OCI-LY3 (cell line): ENCODE data around the gene RBM33.
A peak's percentile ranks its signal among the peaks of the same experiment; 100 is the strongest.

Source experiments
- H2AFZ ChIP-seq: fragments of 200-600, 300-600 bp; shearing (Covaris generic); 2 replicates; pipeline ENCODE4 v1.6.0; 2014; ENCODE audit warnings: antibody characterized with exemption, low read depth, low read length
- H3K27ac ChIP-seq: fragments of 200-600, 300-600 bp; sonication (generic); 2 replicates; pipeline ENCODE4 v1.5.1; 2014; ENCODE audit warnings: mild to moderate bottlenecking, low read length, moderate library complexity, mixed read lengths
- H3K27me3 ChIP-seq: fragments of 200-600, 300-600 bp; sonication (generic); 2 replicates; pipeline ENCODE4 v1.6.1; 2014; ENCODE audit warnings: low read depth, low read length, mixed read lengths
- H3K36me3 ChIP-seq: fragments of 200-600, 300-600 bp; sonication (generic); replicated peaks from 2 replicates; pipeline ENCODE3; 2014; ENCODE audit warnings: low read depth, low read length, mixed read lengths
- H3K4me1 ChIP-seq: fragments of 300-600, 200-600 bp; sonication (generic); 2 replicates; pipeline ENCODE4 v1.6.1; 2014; ENCODE audit warnings: low read length, mixed read lengths
- H3K4me2 ChIP-seq: fragments of 200-600, 300-600 bp; sonication (generic); 2 replicates; pipeline ENCODE4 v1.6.1; 2014; ENCODE audit warnings: low read length, mixed read lengths
- H3K4me3 ChIP-seq: fragments of 300-600, 200-600 bp; sonication (generic); 2 replicates; pipeline ENCODE4 v1.5.1; 2014; ENCODE audit warnings: antibody characterized with exemption, mild to moderate bottlenecking, low read length, moderate library complexity
- H3K79me2 ChIP-seq: fragments of 300-600, 200-600 bp; shearing (Covaris generic); 2 replicates; pipeline ENCODE4 v1.6.1; 2014; ENCODE audit warnings: mild to moderate bottlenecking, low read length, mixed read lengths
- H3K9ac ChIP-seq: fragments of 300-600, 200-600 bp; shearing (Covaris generic); 2 replicates; pipeline ENCODE4 v1.6.0; 2014; ENCODE audit warnings: mild to moderate bottlenecking, low read length, moderate library complexity
- H3K9me3 ChIP-seq: fragments of 200-600, 300-600 bp; shearing (Covaris generic); 2 replicates; pipeline ENCODE4 v1.6.1; 2014; ENCODE audit warnings: low read length, mixed read lengths; ENCODE audit not compliant: insufficient read depth
- H4K20me1 ChIP-seq: fragments of 200-600, 300-600 bp; sonication (generic); 2 replicates; pipeline ENCODE4 v1.6.1; 2016; ENCODE audit warnings: low read length, mixed read lengths; ENCODE audit not compliant: insufficient read depth
- CTCF ChIP-seq: fragments of 200-600, 300-600 bp; sonication (generic); IDR thresholded peaks from 2 replicates; pipeline ENCODE4 v1.5.1; 2014; ENCODE audit warnings: antibody characterized with exemption, low read length, low read depth
- EZH2phosphoT487 ChIP-seq: fragments of 200-600 bp; shearing (Covaris generic); IDR thresholded peaks from 2 replicates; pipeline ENCODE4 v1.6.1; 2018; ENCODE audit warnings: antibody characterized with exemption, mixed run types, low read depth

The RBM33 gene

GRCh38 chr7:155653803-155654202 lies 9.3 kb downstream of the RBM33 start:
- no peak overlapping the region for H3K9ac ChIP-seq
- peaks cover 100% of the 10 kb centered on the region for H3K79me2 ChIP-seq
- H3K27me3 ChIP-seq = no peaks in the 10 kb centered on the region
- H3K4me3 ChIP-seq = no peak overlapping the region
- H3K27ac ChIP-seq = no peak overlapping the region
- H3K4me1 ChIP-seq = no peaks in the 10 kb centered on the region
- peaks cover 22% of the 10 kb centered on the region for H3K36me3 ChIP-seq
- H4K20me1 ChIP-seq = peaks cover 97% of the 10 kb centered on the region
- TF ChIP-seq CTCF = no peak
- TF ChIP-seq EZH2phosphoT487 = no peak
- H3K4me2 ChIP-seq = no peak overlapping the region
- H3K9me3 ChIP-seq = 0 out of 2 replicates have a peak, but pooled peaks cover 4% of the 10 kb centered on the region
- no peak overlapping the region for H2AFZ ChIP-seq

GRCh38 chr7:155656891-155657290 lies 12.4 kb downstream of the RBM33 start:
- no peaks in the 10 kb centered on the region for H3K27me3 ChIP-seq
- TF ChIP-seq CTCF (no peak), EZH2phosphoT487 (no peak)
- no peak overlapping the region for H3K4me3 ChIP-seq
- no peak overlapping the region for H3K4me2 ChIP-seq
- peaks cover 95% of the 10 kb centered on the region for H4K20me1 ChIP-seq
- no peak overlapping the region for H2AFZ ChIP-seq
- H3K9me3 ChIP-seq = no peaks in the 10 kb centered on the region
- no peak overlapping the region for H3K9ac ChIP-seq
- H3K79me2 ChIP-seq = peaks cover 99% of the 10 kb centered on the region
- H3K27ac ChIP-seq = no peak overlapping the region
- peaks cover 8% of the 10 kb centered on the region for H3K4me1 ChIP-seq
- H3K36me3 ChIP-seq = peaks cover 10% of the 10 kb centered on the region

- Histone ChIP-seq H3K4me1 (peaks cover 8% of the 10 kb centered on the region), H2AFZ (no peak overlapping the region), H3K27me3 (no peaks in the 10 kb centered on the region), H3K9ac (no peak overlapping the region), H3K4me2 (0 out of 2 replicates have a peak overlapping the region, but pooled peaks have one; percentile 8), H3K79me2 (peaks cover 99% of the 10 kb centered on the region), H3K9me3 (no peaks in the 10 kb centered on the region), H3K36me3 (peaks cover 11% of the 10 kb centered on the region), H4K20me1 (peaks cover 94% of the 10 kb centered on the region), H3K4me3 (no peak overlapping the region), H3K27ac (no peak overlapping the region)
- TF ChIP-seq EZH2phosphoT487 = no peak
- TF ChIP-seq CTCF = no peak
These were observed 15.7 kb downstream of the RBM33 start for GRCh38 chr7:155660059-155660757.

GRCh38 chr7:155660758-155661093 lies 16.3 kb downstream of the RBM33 start:
- 0 out of 2 replicates have a peak overlapping the region, but pooled peaks have one; percentile 8 for H3K4me2 ChIP-seq
- H3K9me3 ChIP-seq = no peaks in the 10 kb centered on the region
- no peak overlapping the region for H2AFZ ChIP-seq
- no peak overlapping the region for H3K27ac ChIP-seq
- H3K4me3 ChIP-seq = no peak overlapping the region
- peaks cover 99% of the 10 kb centered on the region for H3K79me2 ChIP-seq
- peaks cover 16% of the 10 kb centered on the region for H3K36me3 ChIP-seq
- no peak for TF ChIP-seq EZH2phosphoT487
- no peak for TF ChIP-seq CTCF
- H3K27me3 ChIP-seq = no peaks in the 10 kb centered on the region
- peaks cover 8% of the 10 kb centered on the region for H3K4me1 ChIP-seq
- H3K9ac ChIP-seq = no peak overlapping the region
- peaks cover 95% of the 10 kb centered on the region for H4K20me1 ChIP-seq
